Measurements from ENCODE around the gene CNTNAP2.

Gene CNTNAP2

GRCh38 chr7:146136357-146136875, 19.8 kb downstream of the CNTNAP2 start (continued):
- TF ChIP-seq GFI1B (tag by site-specific recombination; IDR thresholded peaks at IDR 0.05) (no peak), ZNF660 (tag by site-specific recombination; IDR thresholded peaks at IDR 0.05) (no peak), SCRT1 (tag by site-specific recombination; IDR thresholded peaks at IDR 0.05; ENCODE audit: borderline replicate concordance) (no peak)
- TF ChIP-seq, protein P1, sequence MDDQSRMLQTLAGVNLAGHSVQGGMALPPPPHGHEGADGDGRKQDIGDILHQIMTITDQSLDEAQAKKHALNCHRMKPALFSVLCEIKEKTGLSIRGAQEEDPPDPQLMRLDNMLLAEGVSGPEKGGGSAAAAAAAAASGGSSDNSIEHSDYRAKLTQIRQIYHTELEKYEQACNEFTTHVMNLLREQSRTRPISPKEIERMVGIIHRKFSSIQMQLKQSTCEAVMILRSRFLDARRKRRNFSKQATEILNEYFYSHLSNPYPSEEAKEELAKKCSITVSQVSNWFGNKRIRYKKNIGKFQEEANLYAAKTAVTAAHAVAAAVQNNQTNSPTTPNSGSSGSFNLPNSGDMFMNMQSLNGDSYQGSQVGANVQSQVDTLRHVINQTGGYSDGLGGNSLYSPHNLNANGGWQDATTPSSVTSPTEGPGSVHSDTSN (CRISPR knock-in tag; IDR thresholded peaks at IDR 0.05) = no peak

- CTCF ChIA-PET = no interaction called here
- TF ChIP-seq ZNF571 (tag by site-specific recombination; IDR thresholded peaks at IDR 0.05) (no peak), ZNF146 (tag by site-specific recombination; IDR thresholded peaks at IDR 0.05) (no peak), REPIN1 (tag by site-specific recombination; IDR thresholded peaks at IDR 0.05; ENCODE audit: low read depth) (no peak), ZNF114 (tag by site-specific recombination; IDR thresholded peaks at IDR 0.05) (no peak), ZBTB10 (tag by site-specific recombination; IDR thresholded peaks at IDR 0.05) (no peak), ZNF133 (tag by site-specific recombination; IDR thresholded peaks at IDR 0.05) (no peak), YY1 (tag by site-specific recombination; IDR thresholded peaks at IDR 0.05) (no peak), REST (tag by site-specific recombination; IDR thresholded peaks at IDR 0.05) (no peak), ZNF335 (tag by site-specific recombination; conservative IDR thresholded peaks at IDR 0.05) (no peak), KLF8 (tag by site-specific recombination; IDR thresholded peaks at IDR 0.05) (no peak), ZNF112 (tag by site-specific recombination; IDR thresholded peaks at IDR 0.05) (no peak)
- Histone ChIP-seq H3K4me3 (ENCODE audit: low read depth, low read length) (no peak overlapping the region), H3K4me1 (ENCODE audit: control insufficient read depth, insufficient read depth, low read length) (no peaks in the 10 kb centered on the region), H3K9me3 (ENCODE audit: control insufficient read depth, insufficient read depth, low read depth, low read length) (no peaks in the 10 kb centered on the region), H3K36me3 (ENCODE audit: control insufficient read depth in 2 of 2, insufficient read depth in 1 of 2, low read length in 2 of 2) (no peaks in the 10 kb centered on the region), H3K27ac (ENCODE audit: extremely low read depth, low read depth, low read length) (no peak overlapping the region)
- POLR2A ChIA-PET = no interaction called here
Observed at GRCh38 chr7:146138926-146139325, 22.3 kb downstream of the CNTNAP2 start.

DNA sequence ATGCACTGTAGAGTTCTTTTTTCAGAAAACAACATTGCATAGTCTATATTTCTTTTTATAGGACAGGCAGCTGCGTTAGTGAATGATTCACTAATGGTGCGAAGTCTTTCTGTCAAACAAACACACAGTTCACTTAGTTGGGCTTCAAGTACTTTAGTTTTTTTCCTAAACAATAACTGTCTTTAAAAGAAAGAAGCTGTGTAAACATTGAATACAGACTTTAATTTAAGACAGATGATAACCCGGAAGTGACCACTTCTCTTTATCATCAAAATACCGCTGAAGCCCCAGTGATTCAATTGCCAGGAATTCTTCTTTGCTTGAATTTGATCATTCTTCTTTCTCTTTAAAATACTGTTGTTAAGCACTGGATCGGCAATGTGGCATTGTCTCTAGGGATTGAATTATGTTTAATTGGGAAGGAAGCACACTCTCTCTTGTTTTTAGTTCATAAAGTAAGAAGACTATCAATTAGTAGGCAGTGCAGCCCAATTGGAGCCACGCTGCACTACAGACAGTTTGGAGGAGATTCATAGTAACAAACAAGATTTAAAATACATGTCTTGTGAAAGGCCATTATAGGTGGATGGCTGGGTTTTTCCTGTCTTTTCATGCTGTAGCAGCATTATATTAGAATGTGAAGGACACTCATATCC, 30.4 kb downstream of the CNTNAP2 start:
- ChIA-PET CTCF (no interaction called here), POLR2A (no interaction called here)
- H3K27ac ChIP-seq (ENCODE audit: extremely low read depth, low read depth, low read length) = no peak overlapping the region
- no peak overlapping the region for H3K4me3 ChIP-seq (ENCODE audit: low read depth, low read length)
- H3K4me1 ChIP-seq (ENCODE audit: control insufficient read depth, insufficient read depth, low read length) = no peaks in the 10 kb centered on the region
- H3K36me3 ChIP-seq (ENCODE audit: control insufficient read depth in 2 of 2, insufficient read depth in 1 of 2, low read length in 2 of 2) = no peaks in the 10 kb centered on the region
- no peaks in the 10 kb centered on the region for H3K9me3 ChIP-seq (ENCODE audit: control insufficient read depth, insufficient read depth, low read depth, low read length)
- no peak for TF ChIP-seq ZBTB17 (tag by site-specific recombination; IDR thresholded peaks at IDR 0.05)
- TF ChIP-seq ZNF19 (tag by site-specific recombination; IDR thresholded peaks at IDR 0.05; ENCODE audit: low read depth) = no peak
- no peak for TF ChIP-seq ZNF239 (tag by site-specific recombination; IDR thresholded peaks at IDR 0.05)
- no peak for TF ChIP-seq PRDM6 (tag by site-specific recombination; IDR thresholded peaks at IDR 0.05)
- TF ChIP-seq ZNF596 (tag by site-specific recombination; IDR thresholded peaks at IDR 0.05) = no peak
- TF ChIP-seq ZNF211 (tag by site-specific recombination; IDR thresholded peaks at IDR 0.05; ENCODE audit: low read depth) = no peak
- TF ChIP-seq, protein P2, sequence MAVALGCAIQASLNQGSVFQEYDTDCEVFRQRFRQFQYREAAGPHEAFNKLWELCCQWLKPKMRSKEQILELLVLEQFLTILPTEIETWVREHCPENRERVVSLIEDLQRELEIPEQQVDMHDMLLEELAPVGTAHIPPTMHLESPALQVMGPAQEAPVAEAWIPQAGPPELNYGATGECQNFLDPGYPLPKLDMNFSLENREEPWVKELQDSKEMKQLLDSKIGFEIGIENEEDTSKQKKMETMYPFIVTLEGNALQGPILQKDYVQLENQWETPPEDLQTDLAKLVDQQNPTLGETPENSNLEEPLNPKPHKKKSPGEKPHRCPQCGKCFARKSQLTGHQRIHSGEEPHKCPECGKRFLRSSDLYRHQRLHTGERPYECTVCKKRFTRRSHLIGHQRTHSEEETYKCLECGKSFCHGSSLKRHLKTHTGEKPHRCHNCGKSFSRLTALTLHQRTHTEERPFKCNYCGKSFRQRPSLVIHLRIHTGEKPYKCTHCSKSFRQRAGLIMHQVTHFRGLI (tag by site-specific recombination; IDR thresholded peaks at IDR 0.05) = no peak
- no peak for TF ChIP-seq BCL11A (tag by site-specific recombination; IDR thresholded peaks at IDR 0.05; ENCODE audit: low read depth)
- no peak for TF ChIP-seq KLF9 (tag by site-specific recombination; IDR thresholded peaks at IDR 0.05; ENCODE audit: low read depth)
